Urinary bladder (tissue), 4 donors: ENCODE results near the gene IMMP2L. TPM values are rescaled to one million over a fixed set of nuclear protein-coding genes. Genes with fewer than 3 reads are reported as not detected.

Experiments used
- DNase-seq: peaks from one replicate; pipeline ENCODE4 v3.0.0-alpha.2; 2015; ENCODE audit errors: extremely low spot score
- H3K27ac ChIP-seq: one replicate; pipeline ENCODE4 v1.5.1; 2013; ENCODE audit warnings: low read depth, mild to moderate bottlenecking, moderate library complexity
- H3K36me3 ChIP-seq: one replicate; pipeline ENCODE4 v1.6.1; 2013; ENCODE audit warnings: mild to moderate bottlenecking, moderate library complexity; ENCODE audit not compliant: insufficient read depth
- H3K4me1 ChIP-seq: one replicate; pipeline ENCODE4 v1.6.1; 2013; ENCODE audit warnings: mild to moderate bottlenecking, moderate library complexity; ENCODE audit not compliant: insufficient read depth
- H3K4me3 ChIP-seq: one replicate; pipeline ENCODE4 v1.5.1; 2013; ENCODE audit warnings: low read depth, low read length
- WGBS: extraction: QIAGEN DNeasy Blood & Tissue Kit; methylation state at CpG from one replicate; pipeline ENCODE4 v1.1.7; 2013; 5-methylcytosine and 5-hydroxymethylcytosine counted together
- polyA plus RNA-seq: library from polyadenylated mRNA; stranded (reverse); fragments of 200-250 nt; gene quantifications from one replicate; pipeline ENCODE4 v1.2.3, GENCODE V29; 2013
- total RNA-seq: library from RNA; depleted of rRNA; stranded (reverse); fragments of >200 nt; gene quantifications from one replicate; pipeline ENCODE4 v1.2.3, GENCODE V29; 2014
- donor health status: healthy with polysubstance abuse.
- donor health status: healthy.

IMMP2L gene
- total and polyA plus RNA-seq, 2 donors: 22.4 to 26.2 TPM

DNA sequence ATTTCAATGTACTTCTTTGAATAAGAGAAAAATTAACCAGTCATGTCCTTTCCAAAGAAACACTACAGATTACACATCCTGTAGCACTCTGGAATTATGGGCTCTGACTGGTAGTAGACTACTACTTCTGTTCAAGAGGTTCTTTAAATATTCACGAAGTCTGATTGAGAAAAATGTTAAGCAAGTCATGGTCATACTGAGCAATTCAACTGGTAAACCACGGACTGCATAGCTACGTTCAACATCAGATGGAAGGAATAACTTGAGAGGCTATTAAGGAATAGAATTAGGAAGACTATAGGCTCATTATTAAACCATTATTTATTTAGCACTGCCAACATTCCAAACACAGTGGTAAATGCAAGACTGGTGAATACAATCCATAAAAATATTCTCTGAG lies 160.8 kb downstream of the IMMP2L start:
- Histone ChIP-seq H3K4me3 (no peak overlapping the region), H3K36me3 (no peaks in the 10 kb centered on the region), H3K4me1 (no peaks in the 10 kb centered on the region), H3K27ac (no peak overlapping the region)
- 71% methylated on average over 3 of the region's 3 CpGs for WGBS
- no peak for DNase-seq

DNA sequence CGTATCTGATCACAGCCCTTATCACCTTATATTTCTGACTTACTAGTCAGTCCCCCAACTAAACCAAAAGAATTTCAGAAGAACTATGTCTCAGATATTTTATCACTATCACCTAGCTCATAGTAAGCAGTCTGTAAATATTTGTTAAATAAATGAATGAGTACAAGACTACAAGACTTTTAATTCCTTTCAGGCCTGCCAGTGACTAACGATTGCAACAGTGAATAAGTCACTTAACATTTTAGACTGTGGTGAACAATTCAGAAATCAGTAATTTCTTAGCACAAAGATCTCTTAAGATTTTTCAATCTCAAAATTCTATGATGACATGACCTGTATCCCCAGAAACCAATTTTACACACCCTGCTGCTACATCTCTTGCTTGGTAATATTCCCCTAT lies 162.2 kb downstream of the IMMP2L start:
- no peak for DNase-seq
- no peaks in the 10 kb centered on the region for H3K36me3 ChIP-seq
- H3K27ac ChIP-seq: no peak overlapping the region
- 88% methylated on average over 2 of the region's 2 CpGs for WGBS
- no peak overlapping the region for H3K4me3 ChIP-seq
- no peaks in the 10 kb centered on the region for H3K4me1 ChIP-seq

DNA sequence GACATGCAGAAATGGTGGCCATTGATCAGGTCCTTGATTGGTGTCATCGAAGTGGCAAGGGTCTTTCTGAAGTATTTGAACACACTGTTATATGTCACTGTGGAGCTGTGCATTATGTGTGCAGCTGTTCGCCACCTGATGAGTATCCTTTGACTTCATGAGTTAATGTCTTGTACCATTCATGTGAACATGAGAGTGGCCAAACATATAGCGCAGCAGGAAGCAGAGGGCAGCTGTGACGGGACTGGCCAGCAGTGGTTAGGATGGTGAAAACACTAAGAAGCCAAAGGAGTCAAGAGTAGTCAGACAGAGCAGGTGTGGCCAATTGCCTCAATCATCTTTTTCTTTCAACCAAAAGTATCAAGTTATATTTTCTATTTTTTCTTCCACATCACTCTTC lies 167.4 kb downstream of the IMMP2L start:
- no peak for DNase-seq
- Histone ChIP-seq H3K36me3 (no peaks in the 10 kb centered on the region), H3K27ac (no peak overlapping the region), H3K4me3 (no peak overlapping the region), H3K4me1 (no peaks in the 10 kb centered on the region)
- over 99% methylated on average over 4 of the region's 4 CpGs for WGBS

DNA sequence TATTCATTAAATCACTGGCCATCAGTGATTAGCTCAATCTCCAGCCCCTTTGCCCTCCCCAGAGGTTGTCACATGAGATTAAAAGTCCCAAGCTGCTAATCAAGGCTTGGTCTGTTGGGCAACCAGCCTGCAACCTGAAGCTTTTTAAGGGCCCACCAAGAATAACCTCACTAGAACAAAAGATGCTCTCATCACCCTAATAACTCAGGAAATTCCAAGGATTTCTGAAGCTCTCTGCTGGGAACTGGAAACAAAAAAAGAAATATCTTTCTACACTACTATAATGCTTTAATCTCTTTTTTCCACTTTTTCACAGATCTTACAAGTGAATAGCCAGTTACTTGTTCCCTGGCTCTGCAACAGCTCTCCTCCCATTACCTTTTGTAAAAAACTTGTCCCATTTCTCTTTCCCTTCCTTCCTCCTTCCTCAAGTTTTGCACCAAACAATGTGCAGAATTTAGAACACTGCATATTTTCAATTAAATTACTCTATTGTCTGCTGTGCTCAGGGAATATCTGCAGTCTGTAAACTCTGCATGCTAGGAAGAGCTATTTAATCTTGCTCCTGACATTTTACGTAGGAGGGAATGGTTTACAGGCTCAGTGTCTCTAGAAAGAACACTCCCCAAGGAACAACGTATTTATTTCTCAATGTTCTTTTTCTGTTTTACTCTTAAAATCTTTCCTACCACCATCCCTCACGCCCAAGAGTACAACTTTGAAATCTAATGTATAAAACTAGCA lies 169.1 kb downstream of the IMMP2L start:
- H3K4me1 ChIP-seq: no peaks in the 10 kb centered on the region
- no peaks in the 10 kb centered on the region for H3K36me3 ChIP-seq
- no peak overlapping the region for H3K4me3 ChIP-seq
- peak; percentile 56 for DNase-seq
- no peak overlapping the region for H3K27ac ChIP-seq
- WGBS: 33% methylated on average over 3 of the region's 3 CpGs

DNA sequence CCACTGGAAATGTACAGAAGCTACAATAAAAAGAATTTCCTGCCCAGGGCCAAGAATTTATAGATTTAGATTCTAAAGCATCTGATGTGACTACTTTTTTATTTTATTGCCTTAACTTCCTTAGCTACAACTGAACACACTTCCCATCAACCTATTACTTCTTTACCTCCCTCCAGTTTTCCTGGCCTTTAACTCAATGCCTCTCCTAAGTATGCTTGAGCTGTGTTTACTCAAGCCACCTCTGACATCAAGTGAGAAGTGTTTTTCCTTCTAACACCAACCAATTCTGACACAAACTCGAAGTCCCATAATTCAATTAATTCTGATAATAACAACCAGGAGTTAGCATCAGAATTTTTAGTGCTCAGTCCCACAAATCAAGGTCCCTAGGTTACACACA lies 170.0 kb downstream of the IMMP2L start:
- 56% methylated on average over 1 of the region's 1 CpG for WGBS
- no peak overlapping the region for H3K27ac ChIP-seq
- H3K36me3 ChIP-seq: no peaks in the 10 kb centered on the region
- no peak for DNase-seq
- no peaks in the 10 kb centered on the region for H3K4me1 ChIP-seq
- no peak overlapping the region for H3K4me3 ChIP-seq

DNA sequence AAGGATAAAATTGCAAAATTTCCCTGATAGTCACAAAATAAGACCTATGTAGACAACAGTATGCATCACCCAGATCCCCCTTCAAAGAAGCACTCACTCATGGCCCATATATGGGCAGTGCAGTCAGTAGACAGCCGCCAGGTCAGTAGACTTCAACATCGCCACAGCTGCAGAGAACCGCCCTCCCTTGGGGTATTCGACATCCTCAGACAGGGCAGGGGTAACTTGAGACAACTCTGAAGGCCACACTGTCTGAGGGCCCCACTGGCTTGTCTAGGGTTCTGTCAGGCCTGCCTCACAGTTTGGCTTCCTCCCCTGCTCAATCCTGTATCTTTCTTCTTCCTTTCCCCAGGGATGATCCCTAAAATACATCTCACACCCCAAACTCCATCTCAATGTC lies 172.3 kb downstream of the IMMP2L start:
- Histone ChIP-seq H3K27ac (no peak overlapping the region), H3K36me3 (no peaks in the 10 kb centered on the region), H3K4me3 (no peak overlapping the region), H3K4me1 (no peaks in the 10 kb centered on the region)
- no peak for DNase-seq
- 99% methylated on average over 4 of the region's 4 CpGs for WGBS

DNA sequence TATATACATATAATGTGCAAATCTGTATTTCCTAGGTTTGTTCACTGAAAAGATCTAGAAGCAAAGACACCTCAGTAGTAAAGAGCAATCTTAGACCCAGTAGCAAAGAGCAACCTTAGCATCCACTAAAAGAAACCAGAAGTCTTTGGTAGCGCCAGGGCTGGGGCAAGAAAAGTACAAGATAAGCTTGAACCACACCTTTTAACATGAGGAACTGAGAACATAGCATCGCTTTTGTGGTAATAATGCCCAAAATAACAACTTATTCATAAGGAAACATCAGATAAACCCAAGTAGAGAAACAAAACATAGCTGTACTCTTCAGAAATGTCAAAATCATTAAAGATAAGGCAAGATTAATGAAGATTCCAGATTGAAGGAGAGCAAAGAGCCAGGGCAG lies 173.4 kb downstream of the IMMP2L start:
- no peaks in the 10 kb centered on the region for H3K36me3 ChIP-seq
- no peak overlapping the region for H3K4me3 ChIP-seq
- H3K27ac ChIP-seq: no peak overlapping the region
- WGBS: 94% methylated on average over 2 of the region's 2 CpGs
- DNase-seq: no peak
- no peaks in the 10 kb centered on the region for H3K4me1 ChIP-seq

DNA sequence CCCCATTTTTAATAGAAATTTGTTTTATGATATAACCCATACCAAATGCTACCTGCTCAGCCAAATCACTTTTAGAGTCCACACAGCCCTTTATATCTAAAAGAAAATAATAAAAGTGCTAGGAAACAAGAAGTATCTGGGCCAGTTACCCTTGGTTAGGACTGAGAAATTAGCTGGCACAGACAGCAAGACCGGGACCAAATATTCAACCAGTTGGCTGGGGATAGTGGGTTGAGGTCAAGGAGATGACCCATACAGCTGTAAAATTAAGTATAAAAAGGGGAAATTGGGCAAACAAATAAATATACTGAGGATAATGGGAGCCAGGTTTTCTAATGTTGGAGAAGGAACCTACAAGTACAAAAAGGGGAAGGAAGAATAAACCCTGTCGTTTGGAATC lies 174.3 kb downstream of the IMMP2L start:
- H3K27ac ChIP-seq: no peak overlapping the region
- H3K36me3 ChIP-seq: no peaks in the 10 kb centered on the region
- 77% methylated on average over 2 of the region's 2 CpGs for WGBS
- H3K4me1 ChIP-seq: no peaks in the 10 kb centered on the region
- no peak for DNase-seq
- no peak overlapping the region for H3K4me3 ChIP-seq

DNA sequence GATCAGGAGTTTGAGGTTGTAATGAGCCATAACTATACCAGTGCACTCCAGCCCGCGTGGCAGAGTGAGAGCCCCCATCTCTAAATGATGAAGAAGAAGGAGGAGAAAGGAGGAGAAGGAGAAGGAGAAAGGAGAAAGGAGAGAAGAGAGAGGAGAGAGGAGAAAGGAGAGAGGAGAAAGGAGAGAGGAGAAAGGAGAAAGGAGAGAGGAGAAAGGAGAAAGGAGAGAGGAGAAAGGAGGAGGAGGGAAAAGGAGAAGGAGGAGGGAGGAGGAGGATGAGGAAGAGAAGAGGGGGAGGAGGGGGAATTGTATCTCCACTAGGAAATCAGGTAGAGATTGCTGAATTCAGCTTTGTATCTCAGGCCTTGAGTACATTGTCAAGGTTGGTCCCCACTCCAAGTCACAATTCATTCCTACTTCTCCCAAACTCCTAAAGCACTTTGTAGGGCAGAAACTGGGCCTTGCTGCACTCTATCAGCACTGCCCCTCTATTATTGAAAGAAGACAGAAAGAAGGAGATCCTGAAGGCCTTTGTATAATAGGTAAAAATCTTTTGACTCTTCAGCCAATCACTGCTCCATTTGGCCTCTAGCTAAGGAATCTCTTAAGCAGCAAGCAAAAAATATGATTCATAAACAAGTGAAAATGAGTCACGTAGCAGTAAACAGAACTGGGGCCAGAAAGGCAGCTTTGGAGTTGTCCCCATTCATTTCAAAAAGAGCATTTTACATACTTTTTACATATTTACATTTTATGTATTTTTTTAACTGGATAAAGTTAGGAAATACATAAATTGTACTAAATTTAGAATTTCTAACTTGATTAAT lies 178.0 kb downstream of the IMMP2L start:
- 80% methylated on average over 3 of the region's 3 CpGs for whole genome bisulfite sequencing
- DNase-seq: no peak
- no peak overlapping the region for H3K4me3 ChIP-seq
- H3K36me3 ChIP-seq: no peaks in the 10 kb centered on the region
- H3K4me1 ChIP-seq: no peaks in the 10 kb centered on the region
- H3K27ac ChIP-seq: no peak overlapping the region

DNA sequence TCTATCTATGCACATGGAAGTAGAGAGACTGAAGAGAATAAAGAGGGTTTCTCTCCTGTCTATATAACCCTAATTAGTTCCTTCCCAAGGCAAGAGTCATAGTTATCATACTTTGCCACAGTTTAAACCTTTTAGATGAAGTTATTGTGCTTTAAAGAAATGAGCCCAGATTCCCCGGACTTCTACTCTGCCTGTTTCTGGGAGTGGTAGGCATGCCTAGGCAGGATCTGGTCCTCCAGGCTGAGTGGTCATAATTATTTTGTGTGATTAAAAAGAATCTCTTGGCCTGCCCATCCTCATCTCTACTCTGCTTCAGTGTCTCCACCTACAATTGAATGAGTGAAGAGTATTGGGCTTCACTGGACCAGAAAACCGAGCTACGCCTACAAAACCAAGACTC lies 179.2 kb downstream of the IMMP2L start:
- Histone ChIP-seq H3K36me3 (no peaks in the 10 kb centered on the region), H3K4me1 (no peaks in the 10 kb centered on the region), H3K27ac (no peak overlapping the region), H3K4me3 (no peak overlapping the region)
- 98% methylated on average over 3 of the region's 3 CpGs for WGBS
- no peak for DNase-seq

DNA sequence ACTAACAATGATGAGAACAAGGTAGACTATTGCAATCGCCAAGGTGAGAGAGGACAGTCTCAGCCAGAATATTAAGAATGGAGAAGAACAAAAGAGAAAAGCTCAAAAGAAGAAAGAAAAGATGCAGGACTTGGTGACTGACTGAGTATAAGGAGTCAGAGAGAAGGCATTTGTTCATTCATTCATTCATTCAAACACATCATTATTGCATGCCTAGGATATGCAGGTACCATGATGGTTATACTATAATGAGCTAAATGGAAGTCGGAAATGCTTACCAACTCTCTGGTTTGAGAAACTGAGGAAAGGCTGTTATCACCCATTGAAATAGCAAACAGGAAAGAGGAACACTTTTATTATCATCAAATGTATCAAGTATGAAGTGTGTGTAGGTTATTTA lies 180.7 kb downstream of the IMMP2L start:
- Histone ChIP-seq H3K27ac (no peak overlapping the region), H3K36me3 (no peaks in the 10 kb centered on the region), H3K4me1 (no peaks in the 10 kb centered on the region), H3K4me3 (no peak overlapping the region)
- WGBS: 95% methylated on average over 2 of the region's 2 CpGs
- DNase-seq: no peak

DNA sequence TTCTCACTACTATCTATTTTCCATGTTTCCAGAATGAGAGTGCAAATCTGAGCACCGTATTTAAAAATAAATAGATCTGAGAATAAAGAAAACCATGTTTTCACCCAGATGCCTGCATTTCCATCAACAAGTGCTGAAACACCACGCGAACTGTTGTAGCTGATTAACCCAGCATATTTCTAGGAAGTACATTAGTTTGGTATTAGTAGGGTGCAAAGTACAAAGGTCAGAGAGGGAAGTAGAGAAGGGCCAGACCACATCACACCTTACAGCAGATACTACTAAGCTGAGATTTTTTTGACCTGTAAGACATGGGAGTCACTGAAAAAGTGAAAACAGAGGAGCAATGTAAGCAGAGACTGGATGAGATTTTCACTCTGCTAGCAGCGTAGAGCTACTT lies 181.3 kb downstream of the IMMP2L start:
- Histone ChIP-seq H3K4me1 (no peaks in the 10 kb centered on the region), H3K4me3 (no peak overlapping the region), H3K27ac (no peak overlapping the region), H3K36me3 (no peaks in the 10 kb centered on the region)
- 86% methylated on average over 4 of the region's 4 CpGs for WGBS
- DNase-seq: no peak

DNA sequence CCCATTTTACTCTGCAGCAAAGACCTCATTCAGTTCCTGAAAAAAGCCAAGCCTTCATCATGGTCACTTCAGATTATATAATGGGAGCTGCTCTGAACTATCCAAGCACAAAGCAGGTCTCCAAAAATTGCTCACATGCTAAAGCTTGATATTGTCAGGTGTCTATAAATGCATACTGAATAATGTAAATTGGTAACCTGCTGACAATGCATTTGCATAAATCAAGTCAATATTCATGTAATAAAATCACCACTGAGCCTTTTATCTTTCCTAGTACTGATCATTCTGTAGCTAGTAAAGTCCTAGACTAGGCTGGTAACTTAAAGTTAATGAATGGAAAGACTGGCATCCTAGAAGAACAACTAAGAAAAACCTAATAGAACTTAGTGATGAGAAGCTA lies 188.3 kb downstream of the IMMP2L start:
- Histone ChIP-seq H3K4me1 (no peaks in the 10 kb centered on the region), H3K4me3 (no peak overlapping the region), H3K36me3 (peaks cover 1% of the 10 kb centered on the region), H3K27ac (no peak overlapping the region)
- DNase-seq: no peak

DNA sequence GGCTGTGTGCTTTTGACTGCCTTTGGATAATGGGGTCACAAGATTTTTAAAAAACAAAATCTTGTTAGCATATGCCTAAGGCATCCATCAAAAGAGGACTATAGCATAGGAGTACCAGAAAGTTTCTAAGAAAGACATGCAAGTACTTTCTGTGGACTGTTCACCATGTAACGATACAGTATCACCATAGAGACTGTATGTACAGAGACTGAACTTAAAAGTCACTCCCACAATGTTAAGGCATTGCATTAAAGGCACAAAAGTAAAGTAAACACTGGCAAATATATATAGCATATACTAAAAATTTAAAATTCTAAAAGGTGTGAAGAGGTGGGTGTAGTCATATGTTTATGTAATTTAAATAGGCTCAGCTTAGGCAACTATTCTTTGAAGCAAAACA lies 190.9 kb downstream of the IMMP2L start:
- Histone ChIP-seq H3K4me3 (no peak overlapping the region), H3K4me1 (no peaks in the 10 kb centered on the region), H3K36me3 (peaks cover 1% of the 10 kb centered on the region), H3K27ac (no peak overlapping the region)
- 97% methylated on average over 1 of the region's 1 CpG for WGBS
- DNase-seq: no peak
